Measurements from ENCODE around the gene SCFD2. TPM values are rescaled to one million over a fixed set of nuclear protein-coding genes. Genes with fewer than 3 reads are reported as not detected.
A peak's percentile ranks its signal among the peaks of the same experiment; 100 is the strongest.

Gene SCFD2
- total RNA-seq, 6 experiments from 2014 or later = 35.2 to 46.7 (median 41.5) TPM

DNA sequence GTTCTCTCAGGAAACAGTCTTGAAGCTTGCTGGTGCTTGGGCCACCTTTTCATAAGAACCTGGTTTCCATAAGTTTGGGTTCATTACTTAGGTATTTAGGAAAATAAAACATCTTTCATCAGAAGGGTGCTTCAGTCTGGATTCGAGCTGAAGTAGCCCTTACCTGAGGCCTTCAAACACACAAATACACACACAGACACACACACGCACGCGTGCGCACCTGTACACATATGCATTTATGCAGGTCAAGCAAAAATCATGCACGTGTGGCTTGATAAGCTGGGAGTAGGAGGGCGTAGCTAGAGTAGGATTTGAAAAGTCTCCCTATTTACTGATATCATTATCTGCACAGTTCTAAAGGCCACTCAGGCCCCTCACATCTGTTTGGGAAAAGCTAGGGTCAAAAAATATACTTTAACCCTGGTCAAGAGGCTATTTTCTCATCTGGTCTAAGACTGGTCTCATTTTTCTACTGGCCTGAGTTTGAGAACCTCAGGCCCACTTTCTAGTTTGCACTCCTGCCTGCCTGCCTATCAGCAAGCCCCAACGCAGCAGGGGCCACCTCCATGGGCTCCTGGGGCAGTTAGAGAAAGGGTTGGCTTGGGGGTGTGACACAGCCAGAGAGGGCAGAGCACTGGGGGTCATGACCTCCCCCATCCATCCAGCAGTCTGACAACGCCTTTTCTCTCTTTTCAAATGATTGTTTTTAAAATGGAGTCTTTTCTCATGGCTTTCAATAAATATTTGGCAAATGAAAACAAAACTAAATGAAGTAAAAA, 439.5 kb downstream of the SCFD2 start:
- Mint-ChIP-seq H3K36me3 (ENCODE audit: low read depth) (peaks cover 11% of the 10 kb centered on the region; the same call in 1 of the 2 replicates), H3K27ac (no peak overlapping the region), H3K9me3 (no peaks in the 10 kb centered on the region), H3K4me1 (ENCODE audit: low read depth) (no peaks in the 10 kb centered on the region), H3K4me3 (no peak overlapping the region), H3K27me3 (ENCODE audit: insufficient read depth) (no peaks in the 10 kb centered on the region)
- no peak for DNase-seq
- TF ChIP-seq, protein P1, sequence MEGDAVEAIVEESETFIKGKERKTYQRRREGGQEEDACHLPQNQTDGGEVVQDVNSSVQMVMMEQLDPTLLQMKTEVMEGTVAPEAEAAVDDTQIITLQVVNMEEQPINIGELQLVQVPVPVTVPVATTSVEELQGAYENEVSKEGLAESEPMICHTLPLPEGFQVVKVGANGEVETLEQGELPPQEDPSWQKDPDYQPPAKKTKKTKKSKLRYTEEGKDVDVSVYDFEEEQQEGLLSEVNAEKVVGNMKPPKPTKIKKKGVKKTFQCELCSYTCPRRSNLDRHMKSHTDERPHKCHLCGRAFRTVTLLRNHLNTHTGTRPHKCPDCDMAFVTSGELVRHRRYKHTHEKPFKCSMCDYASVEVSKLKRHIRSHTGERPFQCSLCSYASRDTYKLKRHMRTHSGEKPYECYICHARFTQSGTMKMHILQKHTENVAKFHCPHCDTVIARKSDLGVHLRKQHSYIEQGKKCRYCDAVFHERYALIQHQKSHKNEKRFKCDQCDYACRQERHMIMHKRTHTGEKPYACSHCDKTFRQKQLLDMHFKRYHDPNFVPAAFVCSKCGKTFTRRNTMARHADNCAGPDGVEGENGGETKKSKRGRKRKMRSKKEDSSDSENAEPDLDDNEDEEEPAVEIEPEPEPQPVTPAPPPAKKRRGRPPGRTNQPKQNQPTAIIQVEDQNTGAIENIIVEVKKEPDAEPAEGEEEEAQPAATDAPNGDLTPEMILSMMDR (IDR thresholded peaks at IDR 0.05) = no peak

DNA sequence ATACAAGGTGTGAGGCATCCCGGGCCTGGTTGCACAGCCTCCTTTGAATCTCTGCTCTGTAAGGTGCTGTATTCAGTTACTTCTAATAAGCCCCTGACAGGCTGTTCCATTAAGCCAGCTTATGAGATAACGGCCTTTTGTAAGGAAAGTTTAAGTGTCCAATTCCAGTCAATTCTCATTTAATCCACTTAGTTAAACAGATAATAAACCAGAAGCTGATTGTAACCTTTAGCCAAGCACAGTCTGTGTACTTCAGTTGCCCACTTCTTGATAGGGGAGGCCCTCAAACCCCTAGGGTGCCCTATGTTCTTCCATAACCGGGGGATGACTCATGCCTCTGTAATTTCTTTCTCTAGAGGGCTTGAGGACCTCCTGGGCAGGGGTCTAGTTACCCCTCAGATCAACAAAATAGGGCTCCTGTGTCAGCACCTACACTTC, 440.3 kb downstream of the SCFD2 start:
- no peak overlapping the region for H3K27ac Mint-ChIP-seq
- H3K9me3 Mint-ChIP-seq = no peaks in the 10 kb centered on the region
- H3K27me3 Mint-ChIP-seq (ENCODE audit: insufficient read depth) = no peaks in the 10 kb centered on the region
- H3K4me1 Mint-ChIP-seq (ENCODE audit: low read depth) = no peaks in the 10 kb centered on the region
- TF ChIP-seq, protein P1 (IDR thresholded peaks at IDR 0.05) = no peak
- H3K36me3 Mint-ChIP-seq (ENCODE audit: low read depth) = peaks cover 10% of the 10 kb centered on the region; the same call in 1 of the 2 replicates
- no peak overlapping the region for H3K4me3 Mint-ChIP-seq
- DNase-seq = no peak

DNA sequence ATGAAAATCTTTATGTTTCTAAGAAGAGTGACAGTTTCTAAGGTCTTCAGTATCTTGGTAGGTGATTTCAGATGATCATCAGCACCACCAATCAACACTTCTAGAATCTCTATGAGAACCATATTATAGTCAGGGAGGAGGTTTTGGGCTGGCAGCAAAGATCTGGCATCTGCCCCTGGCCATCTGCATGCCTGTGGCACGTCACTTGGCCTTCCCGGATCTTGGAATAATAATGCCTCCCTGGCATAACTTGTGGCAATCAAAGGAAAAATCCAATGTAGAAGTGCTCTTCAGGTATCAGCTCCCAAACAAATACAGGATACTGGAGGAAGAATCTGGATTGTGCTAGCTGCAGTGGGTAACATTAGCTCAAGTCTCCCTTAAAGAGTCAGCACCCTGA, 446.4 kb downstream of the SCFD2 start:
- no peaks in the 10 kb centered on the region for H3K27me3 Mint-ChIP-seq (ENCODE audit: insufficient read depth)
- H3K9me3 Mint-ChIP-seq = no peaks in the 10 kb centered on the region
- TF ChIP-seq, protein P1 (IDR thresholded peaks at IDR 0.05) = no peak
- DNase-seq = no peak
- peaks cover 17% of the 10 kb centered on the region for H3K4me1 Mint-ChIP-seq (ENCODE audit: low read depth)
- H3K36me3 Mint-ChIP-seq (ENCODE audit: low read depth) = no peaks in the 10 kb centered on the region
- no peak overlapping the region for H3K4me3 Mint-ChIP-seq
- no peak overlapping the region for H3K27ac Mint-ChIP-seq

DNA sequence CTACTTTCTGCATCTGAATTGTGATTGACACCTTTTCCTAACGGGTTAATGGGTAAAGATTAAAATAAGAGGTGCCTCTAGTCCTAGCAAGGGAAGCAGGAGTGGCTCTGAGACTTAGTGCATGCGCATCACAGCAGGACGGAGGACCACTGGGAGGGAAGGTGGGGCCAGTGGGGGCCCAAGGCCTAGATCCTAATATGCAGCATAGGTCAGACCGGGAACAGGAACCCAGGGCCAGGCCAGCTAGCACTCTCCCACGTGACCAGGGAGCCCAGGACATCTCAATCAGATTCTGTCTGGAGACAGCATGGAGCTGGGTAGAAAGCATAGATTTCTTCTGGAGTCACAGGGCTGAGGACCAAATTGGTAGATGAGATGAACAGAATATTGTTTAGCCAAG, 448.0 kb downstream of the SCFD2 start:
- no peak for DNase-seq
- H3K36me3 Mint-ChIP-seq (ENCODE audit: low read depth) = no peaks in the 10 kb centered on the region
- no peak overlapping the region for H3K27ac Mint-ChIP-seq
- H3K9me3 Mint-ChIP-seq = no peaks in the 10 kb centered on the region
- H3K27me3 Mint-ChIP-seq (ENCODE audit: insufficient read depth) = no peaks in the 10 kb centered on the region; the same call in 1 of the 2 replicates
- H3K4me1 Mint-ChIP-seq (ENCODE audit: low read depth) = peaks cover 31% of the 10 kb centered on the region
- TF ChIP-seq, protein P1 (IDR thresholded peaks at IDR 0.05) = no peak
- no peak overlapping the region for H3K4me3 Mint-ChIP-seq

DNA sequence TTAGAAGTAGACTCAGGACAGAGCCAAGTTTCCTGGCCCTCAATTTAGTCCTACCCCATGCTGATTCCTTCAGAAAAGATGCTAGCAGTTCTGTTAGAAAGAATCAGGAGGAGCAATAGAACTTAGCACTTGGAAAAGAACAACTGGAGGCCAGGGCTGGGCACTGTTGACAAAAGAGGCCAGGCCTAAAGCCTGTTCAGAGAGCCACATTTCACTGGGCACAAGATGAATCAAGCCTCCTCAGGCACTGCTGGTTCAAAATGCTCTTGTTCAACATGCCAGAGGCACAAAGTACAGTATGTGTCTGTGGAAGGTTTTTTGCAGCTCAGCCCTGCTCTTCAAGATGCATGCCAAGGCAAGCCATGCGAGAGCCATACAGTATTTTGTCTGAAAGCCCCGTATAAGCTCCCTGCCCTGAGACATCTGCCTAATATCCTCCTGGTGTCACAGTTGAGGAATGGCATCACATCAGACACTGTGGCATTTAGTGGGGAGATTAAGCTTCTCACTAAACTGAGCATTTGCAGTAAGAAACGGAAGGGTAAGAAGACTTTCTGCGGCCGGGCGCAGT, 450.0 kb downstream of the SCFD2 start:
- Mint-ChIP-seq H3K27me3 (ENCODE audit: insufficient read depth) (no peaks in the 10 kb centered on the region; the same call in 1 of the 2 replicates), H3K4me1 (ENCODE audit: low read depth) (peaks cover 47% of the 10 kb centered on the region), H3K9me3 (no peaks in the 10 kb centered on the region), H3K4me3 (no peak overlapping the region), H3K36me3 (ENCODE audit: low read depth) (0 out of 2 replicates have a peak, but pooled peaks cover 4% of the 10 kb centered on the region), H3K27ac (peak overlapping the region; percentile 56)
- no peak for DNase-seq
- TF ChIP-seq, protein P1 (IDR thresholded peaks at IDR 0.05) = peak; percentile 21; the same call in 1 of the 2 replicates
